Kasumi-1 (cell line): ENCODE measurements around the gene NDUFA8.

Experiments
- DNase-seq, 2 experiments: peaks; one replicate each; lab custom pipeline; 2025; lab: John Stamatoyannopoulos, UW

Gene NDUFA8

DNA sequence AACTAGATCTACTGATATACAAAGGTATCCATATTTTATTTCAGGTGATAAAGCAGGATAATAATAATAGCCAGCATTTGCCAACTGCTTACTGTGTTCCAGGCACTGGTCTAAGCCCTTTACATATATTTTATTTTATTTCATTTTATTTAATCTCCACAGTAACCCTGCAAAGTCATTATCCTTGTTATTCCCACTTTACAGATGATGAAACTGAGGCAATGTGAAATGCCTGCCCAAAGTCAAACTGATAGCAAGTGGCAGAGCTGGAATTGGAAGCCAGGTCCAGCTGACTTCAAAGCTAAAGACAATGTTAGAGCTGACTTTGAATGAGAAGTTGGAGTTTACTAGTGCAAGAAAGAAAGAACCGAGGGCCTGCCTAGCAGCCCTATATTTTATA is 25.0 kb upstream of the NDUFA8 start:
- DNase-seq = no peak

DNA sequence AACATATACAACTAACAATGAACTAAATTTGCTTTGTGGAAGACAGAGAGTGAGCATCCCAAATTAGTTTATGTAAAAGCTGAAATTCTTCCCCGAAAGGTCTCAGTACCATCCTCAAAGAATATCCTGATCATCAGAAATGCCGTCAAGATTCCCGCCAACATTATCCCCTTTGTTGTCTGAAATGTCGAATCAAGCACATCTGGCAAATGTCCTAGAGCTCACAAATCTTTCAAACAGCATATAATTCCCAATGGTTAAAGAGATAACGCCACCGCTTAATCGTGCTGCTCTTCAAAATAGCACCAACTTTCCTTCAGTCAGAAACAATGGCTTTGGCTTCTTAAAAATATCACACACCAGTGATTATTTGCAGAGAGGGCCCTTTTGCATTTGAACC is 23.9 kb upstream of the NDUFA8 start:
- no peak for DNase-seq

DNA sequence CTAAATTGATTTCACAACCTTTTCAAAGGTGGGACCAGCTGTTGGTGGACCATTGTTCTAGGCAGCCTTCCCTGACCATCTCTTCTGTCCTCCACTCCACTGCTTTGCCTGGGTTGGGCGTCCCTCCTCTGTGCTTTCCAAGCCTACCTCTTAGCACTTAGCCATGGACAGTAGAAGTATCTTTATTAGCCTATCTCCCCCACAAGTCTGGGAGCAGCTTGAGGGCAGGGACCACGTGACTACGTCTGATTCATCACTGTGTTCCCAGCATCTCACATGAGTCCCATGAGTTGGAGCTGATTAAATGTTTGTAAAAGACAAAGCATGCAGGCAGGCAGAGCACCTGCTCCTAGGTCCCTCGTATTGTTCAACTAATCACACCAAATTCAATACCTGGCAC is 21.1 kb upstream of the NDUFA8 start:
- no peak for DNase-seq

DNA sequence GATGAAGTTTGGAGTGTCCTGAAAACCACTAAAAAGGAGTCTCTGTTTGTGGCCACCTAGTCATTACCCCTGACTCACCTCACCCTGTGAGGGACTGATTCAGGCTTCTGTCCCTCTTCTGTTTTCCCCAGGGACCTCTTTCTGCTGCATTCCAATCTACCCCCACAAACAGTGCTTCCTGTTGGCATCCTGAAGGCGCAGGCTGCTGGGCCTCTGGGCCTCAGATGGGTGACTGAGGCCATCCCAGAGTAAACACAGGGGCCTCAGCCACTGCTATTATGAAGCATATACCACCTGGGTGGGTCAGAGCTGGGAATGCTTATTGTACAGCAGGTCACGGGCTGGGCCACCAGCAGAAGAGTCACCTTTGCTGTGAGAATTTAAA is 20.1 kb upstream of the NDUFA8 start:
- no peak for DNase-seq

DNA sequence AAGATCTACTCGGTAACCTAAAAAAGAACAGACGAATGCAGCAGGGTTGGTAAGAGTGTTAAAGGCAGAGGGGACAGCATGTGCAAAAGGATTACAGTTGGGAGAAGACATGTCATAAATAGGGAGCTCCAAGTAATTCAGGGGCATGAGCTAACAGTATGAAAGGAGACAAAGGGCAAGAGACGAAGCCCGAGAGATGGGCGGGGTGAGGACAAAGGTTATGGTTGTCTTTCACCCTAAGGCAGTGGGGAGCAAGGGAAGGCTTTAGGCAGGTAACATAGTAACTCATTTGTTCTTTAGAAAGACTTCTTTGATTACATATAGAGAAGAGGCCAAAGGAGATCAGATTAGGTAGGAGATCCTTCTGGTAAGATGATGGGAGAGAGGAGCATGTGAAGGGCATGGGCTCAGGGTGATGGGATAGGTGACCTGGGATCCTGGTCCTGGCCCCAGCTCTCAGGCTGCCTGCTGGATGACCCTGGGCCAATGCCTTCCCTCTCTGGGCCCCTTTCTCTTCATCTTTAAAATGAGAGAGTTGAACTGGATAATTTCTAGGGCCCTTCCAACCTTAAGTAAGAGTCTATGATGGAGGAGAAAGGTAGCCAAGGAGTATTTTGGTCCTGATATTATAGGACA is 19.6 kb upstream of the NDUFA8 start:
- DNase-seq = no peak

DNA sequence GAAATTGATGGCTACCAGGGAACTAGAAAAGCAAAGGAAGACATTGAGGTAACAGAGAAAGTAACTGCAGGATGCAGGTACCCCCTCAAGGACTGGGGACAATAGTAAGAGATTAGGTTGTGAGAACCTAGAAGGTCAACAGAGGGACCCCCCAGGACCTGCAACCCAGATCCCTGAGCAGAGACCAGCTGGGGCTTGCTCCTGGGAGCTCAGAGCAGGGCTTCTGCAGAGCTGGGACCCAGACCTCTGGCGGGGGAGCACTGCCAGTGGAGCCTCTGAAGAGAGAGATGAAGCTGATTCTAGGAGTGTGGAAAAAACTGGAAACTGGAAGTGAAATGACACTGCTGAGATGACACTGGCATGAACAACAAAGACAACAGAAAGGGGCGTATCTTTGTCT is 17.3 kb upstream of the NDUFA8 start:
- no peak for DNase-seq

DNA sequence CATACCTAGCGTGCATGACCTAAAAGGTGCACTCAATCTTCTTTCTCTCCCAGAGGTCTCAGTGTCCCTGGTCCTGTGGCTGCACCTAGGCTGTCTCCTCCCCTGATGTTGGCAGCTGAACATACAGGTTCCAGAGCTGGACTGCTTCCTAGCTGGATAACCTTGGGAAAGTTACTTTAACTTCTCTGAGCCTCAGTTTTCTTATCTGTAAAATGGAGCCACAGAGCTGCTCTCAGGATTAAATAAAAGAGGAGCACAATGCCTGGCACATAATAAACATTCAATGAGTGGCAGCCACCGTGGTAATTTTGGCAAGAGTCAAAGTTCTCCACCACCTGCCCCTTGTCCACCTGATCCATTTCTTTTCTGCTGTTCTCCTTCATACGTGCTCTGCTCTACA is 14.1 kb upstream of the NDUFA8 start:
- no peak for DNase-seq

DNA sequence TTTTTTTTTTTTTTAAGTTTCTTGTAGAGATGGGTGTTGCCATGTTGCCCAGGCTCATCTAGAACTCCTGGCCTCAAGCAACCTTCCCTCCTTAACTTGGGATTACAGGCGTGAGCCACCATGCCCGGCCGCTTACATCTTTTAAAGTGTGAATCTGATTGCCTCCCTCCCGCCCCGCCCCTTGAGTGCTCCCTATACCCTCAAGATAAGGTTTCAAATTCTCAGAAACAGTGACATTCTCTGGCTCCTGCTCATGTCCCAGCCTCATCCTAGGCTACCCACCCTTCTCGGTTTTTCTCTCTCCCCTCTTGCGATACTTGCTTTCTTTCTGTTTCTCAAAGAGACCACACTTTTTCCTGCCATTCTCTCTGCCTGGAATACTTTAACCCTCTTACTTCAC is 12.6 kb upstream of the NDUFA8 start:
- no peak for DNase-seq

DNA sequence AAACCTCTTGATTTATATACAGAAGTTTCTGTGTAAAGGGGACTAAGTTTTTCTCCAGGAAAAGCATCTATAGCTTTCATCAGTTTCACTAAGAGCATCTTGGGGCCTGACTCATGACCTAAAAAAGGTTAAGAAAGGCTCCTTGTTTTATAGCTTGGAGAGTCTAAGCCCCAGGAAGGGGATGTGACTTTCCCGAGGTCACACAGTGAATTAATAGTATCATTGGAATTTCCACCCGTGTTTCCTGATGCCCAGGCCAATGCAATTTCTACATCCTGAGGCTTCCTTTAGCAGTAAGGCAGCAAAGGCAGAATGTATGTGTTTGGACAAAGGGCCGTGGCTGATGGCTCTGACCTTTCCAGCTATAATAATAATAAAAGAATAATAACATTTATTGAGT is 8.8 kb upstream of the NDUFA8 start:
- no peak for DNase-seq

DNA sequence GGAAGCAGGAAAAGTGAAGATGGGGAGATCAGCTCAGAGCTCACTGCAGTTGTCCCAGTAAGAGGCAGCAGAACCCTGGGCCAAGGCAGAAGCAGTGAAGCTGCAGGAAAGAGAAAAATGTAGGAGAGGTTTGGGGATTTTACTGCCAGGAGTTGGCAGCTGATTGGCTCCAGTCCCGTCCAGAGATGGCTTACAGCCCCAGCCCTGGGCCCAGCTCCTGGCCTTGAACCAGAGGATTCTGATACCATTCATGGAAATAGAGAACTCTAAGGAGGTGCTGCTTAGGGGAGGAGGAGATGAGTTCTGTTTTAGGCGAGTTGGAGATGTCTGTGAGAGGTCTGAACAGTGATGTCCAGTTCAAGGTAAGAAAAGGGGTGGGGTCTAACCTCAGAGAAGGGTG is 4.7 kb upstream of the NDUFA8 start:
- DNase-seq = no peak

DNA sequence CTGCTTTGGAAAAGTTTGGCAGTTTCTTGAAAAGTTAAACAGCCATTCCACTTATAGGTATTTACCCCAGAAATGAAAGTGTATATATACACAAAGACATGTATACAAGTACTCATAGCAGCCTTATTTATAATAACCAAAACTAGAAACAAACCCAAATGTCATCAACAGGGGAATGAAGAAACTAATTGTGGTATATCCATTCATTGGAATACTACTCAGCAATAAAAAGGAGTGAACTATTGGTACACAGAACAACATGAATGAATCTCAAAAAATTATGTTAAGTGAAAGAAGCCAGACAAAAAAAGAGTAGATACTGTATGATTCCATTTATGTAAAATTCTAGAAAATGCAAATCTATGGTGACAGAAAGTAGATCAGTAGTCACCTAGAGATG is 2.8 kb upstream of the NDUFA8 start:
- no peak for DNase-seq

DNA sequence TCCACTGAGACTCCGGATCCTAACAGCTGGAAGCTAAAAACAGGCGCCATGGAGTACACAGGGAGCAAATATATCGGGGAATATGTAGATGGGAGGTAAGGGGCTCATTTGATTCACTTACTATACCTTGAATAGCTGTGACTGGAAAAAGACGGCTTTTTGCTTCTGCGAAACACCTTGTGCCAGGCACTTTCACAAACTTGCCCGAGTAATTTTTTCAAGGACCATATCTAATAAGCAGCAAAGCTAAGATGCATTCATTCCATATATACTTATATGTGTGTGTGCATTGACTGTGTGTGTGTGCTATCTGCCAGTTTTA is 307 bp upstream of the NDUFA8 start:
- no peak for DNase-seq

DNA sequence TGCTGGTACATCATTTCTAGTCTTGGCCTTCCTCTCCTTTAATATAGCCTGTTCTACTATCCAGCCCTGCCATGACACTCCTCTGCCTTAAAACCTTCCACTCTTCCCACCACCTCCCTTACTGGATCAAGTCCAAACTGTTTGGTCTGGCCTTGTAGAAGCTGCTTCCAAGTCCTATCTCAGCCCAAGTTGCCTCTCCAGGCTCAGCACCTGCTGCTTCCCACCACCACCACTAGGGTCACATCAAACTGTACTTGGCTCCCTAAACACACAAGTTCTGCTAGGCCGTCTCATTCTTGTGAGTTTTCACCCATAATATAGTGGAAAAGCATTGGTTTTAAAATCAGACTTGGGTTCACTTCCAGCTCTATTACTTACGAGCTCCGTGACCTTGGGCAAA is 1.4 kb downstream of the NDUFA8 start:
- DNase-seq = peak; percentile 76 to 86

DNA sequence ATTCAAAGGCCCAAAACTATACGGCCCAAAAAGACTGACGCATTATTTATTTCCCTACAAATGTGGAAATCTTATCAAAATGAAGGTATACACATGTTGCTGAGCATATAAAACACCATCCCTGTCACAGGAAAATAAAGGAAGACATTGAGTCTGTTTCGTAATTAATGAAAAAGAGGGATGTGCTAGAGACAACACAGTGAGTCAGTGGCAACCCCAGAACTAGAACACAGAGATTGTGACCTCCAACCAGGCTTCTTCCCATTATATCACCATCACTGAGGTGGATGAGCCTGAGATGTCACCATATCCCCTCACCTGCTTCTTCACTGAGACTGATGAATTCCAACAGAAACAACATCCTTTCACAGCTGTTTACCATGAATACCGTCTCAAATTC is 3.8 kb downstream of the NDUFA8 start:
- no peak for DNase-seq

DNA sequence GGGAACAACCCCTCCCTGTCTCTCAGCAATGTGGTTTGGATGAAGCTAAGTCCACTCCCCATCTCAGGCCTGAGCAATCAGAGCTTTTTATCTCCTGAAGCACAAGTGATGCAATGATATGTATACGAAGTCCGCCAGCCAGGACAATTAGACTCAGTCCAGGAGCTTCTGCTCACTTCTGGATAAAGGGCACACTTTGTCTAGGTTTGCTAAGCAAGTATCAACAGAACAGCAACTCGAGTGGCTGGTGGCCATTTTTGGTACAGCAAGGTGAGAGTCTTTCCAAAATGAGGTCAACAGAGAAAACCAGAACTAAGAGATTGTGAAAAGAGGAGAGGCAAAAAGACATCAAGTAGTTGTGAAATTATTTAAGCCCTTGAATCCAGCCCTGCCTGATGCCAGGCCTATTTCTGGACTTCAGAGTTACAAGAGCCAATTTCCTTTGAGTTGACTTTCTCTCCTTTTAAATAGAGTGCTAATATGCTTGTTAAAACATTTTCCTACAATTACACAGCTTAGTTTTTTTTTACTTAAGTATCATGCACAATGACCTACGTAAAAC is 8.2 kb downstream of the NDUFA8 start:
- peak in 1 of 2 experiments; percentile 3 for DNase-seq

DNA sequence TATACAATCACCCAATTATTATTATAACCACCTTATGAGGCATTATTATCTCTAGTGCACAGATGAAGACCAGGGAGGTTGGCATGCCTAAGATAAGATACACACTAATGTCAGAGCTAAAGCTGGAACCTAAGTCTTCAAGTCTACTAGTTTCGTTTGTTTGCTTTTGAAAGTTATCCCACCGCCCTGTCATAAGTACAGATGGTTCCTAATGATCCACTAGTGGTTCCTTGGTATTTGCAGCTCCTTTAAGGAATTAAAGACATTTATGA is 14.1 kb downstream of the NDUFA8 start:
- DNase-seq = no peak

DNA sequence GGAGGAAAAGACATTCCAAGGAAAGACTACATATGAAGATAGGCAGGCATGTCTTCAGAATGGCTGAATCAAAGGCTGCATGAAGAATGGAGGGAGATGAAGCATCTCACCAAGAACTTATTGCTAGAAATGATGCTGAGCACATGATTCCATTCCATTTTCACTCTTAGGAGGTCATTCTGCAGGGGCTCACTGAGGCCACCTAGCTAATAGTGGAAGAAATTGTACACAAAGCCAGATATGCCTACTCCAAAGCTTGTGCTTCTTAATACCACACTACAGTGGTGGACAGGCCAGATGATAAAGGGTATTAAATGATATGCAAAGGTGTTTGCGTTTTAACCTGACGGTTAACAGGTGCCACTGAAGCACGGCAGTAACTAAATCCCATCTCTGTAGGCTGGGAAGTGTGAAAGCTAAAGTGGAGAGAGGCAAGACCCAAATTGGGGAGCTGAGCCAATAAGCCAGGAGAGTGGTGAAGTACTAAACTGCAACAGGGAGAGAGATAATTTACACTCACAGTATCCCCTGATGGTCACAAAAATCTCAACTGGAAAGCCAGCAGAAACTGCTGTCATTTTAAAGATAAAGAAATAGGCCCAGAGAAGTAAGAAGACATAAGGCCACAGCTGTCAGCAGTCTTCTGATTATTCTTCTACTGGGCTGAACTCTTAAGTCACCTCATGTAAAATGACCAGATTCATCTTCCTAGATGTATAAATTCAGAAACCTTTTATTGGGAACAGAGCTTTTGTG is 14.6 kb downstream of the NDUFA8 start:
- peak; percentile 28 to 59 for DNase-seq

DNA sequence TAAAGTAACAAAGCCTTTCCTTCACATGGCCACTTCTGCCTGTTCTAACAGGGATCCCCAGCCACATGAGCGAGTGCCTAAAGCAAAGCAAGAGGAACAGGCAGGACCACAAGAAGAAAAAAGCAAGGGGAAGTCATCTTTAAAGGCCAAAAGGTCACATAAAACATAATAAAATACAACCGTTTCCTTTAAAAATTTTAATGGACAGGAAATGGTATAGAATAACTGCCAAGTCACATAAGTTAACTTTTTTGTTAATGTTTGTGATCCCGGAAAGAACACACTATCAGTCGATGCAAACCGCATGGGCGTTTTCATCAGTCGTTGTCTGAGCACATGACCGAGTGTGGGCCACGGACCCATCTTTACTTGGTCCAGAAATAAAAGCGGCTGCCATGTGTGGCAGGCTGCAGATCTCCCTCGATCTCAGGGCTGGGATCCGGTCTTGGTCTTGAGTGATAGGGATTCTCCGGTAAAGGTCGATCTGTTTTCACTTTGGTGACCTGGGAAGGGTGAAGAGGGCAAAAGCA is 15.6 kb downstream of the NDUFA8 start:
- no peak for DNase-seq

DNA sequence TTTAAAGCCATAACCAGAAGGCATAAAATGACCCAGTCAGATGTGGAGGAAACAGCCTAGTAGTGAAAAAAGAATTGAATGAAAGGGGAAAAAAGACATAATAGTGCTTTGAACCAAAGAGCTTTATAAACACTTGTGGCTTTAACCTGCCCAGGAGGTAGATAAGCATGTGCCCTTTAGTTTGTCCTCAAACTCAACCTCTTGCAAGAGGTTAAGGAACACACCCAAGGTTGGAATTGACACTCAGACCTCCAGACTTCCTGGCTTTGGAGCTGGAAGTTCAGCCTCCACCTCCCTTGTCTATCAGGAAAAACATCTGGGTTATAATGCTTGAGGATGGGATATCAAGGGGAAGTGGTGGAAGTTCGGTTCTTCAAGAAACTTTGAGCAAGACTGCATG is 16.3 kb downstream of the NDUFA8 start:
- DNase-seq = no peak

DNA sequence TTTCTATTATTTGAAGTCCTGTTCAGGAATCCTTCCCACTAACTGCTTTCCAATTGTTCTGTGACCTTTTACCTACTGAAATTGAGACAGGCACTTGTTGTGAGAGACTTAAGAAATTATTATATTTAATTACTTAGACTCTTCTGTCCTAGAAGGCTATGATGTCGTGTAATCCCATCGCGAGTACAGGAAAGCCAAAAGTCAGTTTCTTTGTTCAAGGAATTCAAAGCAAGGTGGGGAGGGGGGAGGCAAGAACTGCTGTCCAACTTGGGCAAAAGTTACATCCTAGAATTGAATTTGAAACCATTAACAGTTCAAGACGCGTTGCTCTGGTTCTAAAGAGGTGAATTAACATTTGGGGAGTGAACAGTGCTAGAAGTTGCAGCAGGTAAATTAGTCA is 17.9 kb downstream of the NDUFA8 start:
- DNase-seq = no peak

DNA sequence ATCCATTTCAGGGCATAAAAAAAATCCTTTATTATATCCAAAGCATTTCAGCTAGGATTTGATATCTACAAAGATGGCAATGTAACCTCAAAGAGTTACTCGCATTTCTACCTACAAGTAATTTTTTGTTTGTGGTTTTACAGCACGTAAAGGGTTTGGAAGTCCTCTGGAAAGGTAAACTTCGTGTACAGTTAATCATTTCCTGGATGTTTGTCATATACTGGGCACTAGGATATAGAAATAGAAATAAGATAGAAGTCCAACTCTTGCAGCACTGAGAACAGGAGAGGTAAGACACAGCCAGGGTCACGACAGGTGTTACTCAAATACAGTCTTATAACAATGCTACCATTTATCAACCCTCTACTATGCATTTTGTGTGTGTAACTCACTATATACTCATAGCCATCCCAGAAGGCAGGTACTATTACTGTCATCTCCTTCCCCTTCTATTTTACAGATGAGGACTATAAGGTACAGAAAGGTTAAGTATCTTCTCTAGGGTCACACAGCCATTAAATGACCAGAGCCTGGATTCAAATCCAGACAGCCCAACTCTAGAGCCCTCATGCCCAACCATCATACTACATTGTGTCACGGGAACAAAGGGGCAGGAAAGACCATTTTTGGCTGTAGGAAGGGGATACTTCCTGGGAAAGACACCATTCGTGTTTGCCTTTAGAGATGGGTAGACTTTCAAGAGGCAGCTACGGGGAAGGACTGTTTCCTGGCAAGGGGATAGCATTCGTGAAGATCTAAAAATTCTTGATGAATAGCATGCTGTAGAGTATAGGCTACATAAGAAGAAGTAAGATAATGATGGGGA is 19.0 kb downstream of the NDUFA8 start:
- DNase-seq = no peak

DNA sequence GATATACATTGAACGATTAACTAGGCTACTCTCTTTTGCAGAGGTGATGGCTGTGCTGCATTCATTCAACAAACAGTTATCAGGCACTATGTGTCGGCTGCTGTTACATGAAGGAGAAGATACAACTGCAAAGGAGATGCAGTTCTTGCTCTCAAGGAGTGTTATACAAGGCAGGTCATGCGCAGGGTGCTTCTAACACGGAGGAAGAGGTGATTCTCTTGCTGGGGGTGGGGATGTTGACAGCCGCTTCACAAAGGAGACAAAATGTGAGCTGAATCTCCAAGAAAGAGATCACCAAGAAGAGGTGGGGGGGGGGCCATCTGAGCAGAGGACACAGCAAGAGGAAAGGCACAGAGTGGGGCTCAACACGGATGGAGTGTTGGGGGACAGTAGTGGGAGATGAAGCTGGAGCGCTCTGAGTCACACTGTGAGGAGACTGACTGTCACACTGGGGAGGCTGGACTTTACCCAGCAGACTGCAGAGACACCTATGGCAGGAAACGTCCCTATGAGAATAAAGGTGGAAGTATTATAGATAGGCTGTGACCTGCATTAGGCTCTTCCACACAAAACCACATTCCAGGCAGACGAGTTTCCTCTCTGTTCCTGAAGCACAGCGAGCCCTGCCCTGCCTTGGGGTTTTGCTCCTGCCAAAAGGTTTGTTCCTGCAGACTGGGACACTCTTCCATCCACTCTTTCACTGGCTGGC is 20.9 kb downstream of the NDUFA8 start:
- DNase-seq = no peak

DNA sequence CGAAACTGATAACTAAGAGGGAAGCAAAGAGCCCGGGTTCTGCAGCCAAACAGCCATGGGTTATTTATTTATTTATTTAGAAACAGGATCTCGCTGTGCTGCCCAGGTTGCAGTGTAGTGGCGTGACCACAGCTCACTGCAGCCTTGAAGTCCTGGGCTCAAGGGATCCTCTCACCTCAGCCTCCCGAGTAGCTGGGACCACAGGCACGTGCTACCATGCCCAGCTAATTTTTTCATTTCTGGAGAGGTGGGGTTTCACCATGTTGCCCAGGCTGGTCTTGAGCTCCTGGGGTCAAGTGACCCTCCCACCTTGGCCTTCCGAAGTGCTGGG is 24.1 kb downstream of the NDUFA8 start:
- DNase-seq = no peak
